NCI-H446 treated with DMSO at 0.1 percent for 48 hours (cell line): Measurements from ENCODE around the gene TJP1.
"Not testable (repeated sequence)": the region's sequence is repeated elsewhere in the genome, so short reads cannot be mapped to it uniquely, and the experiment has no call there.

Experiments used
- DNase-seq: peaks from one replicate; lab custom pipeline; 2025; lab: John Stamatoyannopoulos, UW

TJP1 gene

DNA sequence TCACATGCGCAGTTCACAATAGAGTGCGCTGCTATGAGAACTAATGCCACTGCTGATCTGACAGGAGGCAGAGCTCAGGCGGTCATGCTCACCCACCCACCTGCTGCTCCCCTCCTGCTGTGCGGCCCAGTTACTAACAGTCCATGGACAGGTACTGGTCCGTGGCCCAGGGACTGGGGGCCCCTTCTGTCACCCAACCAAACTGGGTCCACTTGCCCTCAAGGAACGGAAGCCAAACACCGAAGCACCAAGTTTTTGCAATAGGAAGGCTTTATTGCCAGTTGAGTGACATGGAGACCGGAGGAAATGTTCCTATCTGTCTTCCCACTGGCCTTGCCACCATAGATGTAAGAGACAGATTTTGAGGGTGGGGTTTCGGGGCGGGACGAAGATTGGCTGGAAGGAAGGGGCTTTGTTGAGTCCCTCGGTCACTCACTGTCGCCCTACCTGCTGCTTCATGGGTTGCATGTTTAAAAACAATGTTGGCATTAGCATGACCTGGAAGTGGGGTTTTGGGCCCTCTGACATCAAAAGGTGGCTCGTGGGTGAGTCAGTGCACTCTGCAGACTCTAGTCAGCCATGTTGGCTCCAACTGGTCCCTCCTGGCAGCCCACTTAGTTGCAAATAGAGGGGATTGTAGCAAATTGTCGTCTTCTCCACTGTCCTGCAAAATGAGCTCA lies 141.0 kb downstream of the TJP1 start:
- DNase-seq: no peak

- no peak for DNase-seq
Observed at GRCh38 chr15:29680465-29681165, 141.7 kb downstream of the TJP1 start.

GRCh38 chr15:29678504-29679034 lies 143.7 kb downstream of the TJP1 start:
- DNase-seq: no peak

DNA sequence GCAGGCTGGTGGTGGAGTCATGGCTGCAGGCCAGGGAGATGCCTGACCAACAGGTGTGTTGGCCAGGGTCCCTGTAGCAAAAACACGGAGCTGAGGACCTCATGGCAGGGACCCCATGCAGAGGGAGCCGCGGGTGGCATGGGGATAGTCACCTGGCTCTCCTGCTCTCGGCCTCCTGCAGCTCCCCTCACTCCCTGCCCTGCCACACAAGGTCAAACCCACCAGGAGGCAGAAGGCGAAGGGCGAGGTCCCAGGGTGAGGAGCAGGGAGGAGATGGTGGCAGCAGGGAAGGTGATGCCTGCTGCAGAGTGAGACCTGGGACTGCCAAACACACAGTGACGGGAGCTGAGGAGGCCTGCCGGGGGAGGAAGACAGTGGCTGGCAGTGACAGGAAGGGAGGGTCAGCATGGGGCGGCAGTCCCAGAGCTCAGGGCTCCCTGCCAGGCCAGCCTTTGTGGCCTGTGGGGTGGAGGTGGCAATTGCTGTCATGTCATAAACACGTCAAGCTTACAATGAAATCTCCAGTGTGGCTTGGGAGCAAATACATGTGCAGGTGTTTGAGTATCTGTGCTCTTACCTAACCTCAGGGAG lies 144.3 kb downstream of the TJP1 start:
- DNase-seq: no peak

DNA sequence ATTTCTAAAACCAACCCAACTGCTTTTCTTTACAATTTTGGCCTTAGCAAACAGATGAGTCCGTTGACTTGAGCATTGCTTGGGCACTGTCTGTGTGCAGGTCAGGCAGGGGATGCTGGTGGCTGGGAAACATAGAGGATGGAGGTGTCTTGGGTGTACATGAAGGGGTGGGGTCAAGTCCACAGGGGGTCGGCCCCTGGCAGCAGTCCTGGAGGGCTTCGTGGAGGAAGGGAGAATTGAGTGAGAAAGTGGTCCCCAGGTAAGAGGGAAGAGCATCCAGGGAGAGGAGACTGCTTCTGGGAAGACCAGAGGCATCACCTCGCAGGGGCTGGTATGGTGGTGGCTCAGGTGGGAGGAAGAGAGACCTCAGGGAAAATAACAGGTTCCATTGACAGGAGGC lies 144.8 kb downstream of the TJP1 start:
- DNase-seq: no peak

GRCh38 chr15:29676961-29677402 lies 145.3 kb downstream of the TJP1 start:
- DNase-seq: no peak

DNA sequence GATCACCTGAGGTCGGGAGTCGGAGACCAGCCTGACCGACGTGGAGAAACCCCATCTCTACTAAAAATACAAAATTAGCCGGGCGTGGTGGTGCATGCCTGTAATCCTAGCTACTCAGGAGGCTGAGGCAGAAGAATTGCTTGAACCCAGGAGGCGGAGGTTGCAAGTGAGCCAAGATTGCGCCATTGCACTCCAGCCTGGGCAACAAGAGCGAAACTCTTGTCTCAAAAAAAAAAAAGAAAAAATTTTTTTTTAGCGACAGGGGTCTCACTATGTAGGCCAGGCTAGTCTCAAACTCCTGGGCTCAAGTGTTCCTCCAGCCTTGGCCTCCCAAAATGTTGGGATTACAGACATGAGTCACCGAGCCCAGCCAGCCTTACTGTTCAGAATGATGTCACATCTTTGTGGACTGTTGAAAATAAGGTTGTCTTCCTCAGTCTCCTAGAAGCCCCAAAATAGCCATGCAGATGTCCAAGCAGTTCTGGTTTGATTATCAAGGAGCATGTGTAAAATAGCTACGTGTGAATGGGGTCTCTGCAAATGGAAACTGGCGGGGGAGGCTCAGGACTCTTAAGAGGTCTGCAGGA lies 145.8 kb downstream of the TJP1 start:
- DNase-seq: not testable (repeated sequence)

GRCh38 chr15:29675791-29676301 lies 146.4 kb downstream of the TJP1 start:
- no peak for DNase-seq

DNA sequence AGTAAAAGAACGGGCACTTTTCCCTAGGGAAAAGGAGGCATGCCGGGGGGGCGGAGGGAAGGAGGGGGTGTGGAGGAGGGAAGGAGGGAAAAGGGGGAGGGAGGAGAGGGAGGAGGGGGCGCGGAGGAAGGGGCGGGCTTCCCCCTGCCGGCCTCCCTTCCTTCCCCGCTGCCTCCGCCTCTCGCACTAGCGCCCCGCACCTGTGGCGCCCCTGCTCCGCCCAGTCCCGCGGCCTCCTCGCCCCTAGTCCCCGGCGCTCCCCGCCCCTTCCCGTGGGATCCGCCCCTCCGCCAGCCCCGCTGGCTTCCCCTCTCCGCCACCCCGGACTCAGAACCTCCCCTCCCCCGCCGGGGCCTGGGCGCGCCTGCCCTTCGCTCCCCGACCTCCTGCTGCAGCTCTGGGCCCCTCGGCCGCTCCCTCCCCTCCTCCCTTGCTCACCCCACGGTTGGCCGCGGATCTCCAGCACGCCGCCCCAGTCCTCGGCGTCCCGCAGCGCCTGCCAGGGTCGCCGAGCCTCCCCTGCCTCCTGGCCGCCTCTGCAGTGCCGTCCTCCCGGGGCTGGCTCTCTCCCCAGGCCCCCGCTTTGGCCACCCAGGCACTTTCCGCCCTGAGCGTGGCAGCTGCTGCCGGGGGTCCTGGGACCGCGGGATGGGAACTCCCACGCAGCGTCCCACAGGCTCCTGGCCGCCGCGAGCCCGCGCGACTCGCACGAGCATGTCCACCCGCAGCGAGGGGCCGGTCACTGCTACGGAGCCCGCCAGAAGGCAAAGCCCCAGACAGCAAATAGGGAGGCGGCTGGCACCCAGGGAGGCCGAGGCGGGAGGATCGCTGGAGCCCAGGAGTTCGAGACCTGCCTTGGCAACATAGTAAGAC lies 147.4 kb downstream of the TJP1 start:
- DNase-seq: no peak

DNA sequence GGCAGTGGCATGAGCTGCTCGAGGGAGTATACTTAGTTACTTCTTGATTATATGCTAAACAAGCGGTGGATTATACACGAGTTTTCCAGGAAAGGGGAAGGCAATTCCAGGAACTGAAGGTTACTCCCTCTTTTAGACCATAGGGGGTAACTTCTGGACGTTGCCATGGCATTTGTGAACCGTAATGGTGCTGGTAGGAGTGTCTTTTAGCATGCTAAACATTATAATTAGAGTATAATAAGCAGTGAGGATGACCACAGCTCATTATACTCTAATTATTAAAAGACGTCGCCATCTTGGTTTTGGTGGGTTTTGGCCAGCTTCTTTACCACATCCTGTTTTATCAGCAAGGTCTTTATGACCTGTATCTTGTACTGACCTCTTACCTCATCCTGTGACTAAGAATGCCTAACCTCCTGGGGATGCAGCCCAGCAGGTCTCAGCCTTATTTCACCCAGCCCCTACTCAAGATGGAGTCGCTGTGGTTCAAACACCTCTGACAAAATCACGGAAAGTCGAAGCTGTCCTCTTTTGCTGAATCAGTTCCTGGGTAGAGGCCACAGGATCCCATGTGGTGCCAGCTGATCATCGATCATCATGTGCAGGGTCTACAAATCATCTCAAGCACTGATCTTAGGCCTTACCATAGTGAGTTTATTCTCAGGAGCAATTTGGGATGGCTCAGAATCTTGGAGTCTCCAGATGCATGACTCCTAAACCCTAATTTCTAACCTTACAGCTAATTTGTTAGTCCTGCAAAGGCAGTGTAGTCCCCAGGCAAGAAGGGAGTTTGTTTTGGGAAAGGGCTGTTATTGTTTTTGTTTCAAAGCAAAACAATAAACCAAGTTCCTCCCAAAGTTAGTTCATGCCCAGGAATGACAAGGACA lies 149.1 kb downstream of the TJP1 start:
- no peak for DNase-seq

DNA sequence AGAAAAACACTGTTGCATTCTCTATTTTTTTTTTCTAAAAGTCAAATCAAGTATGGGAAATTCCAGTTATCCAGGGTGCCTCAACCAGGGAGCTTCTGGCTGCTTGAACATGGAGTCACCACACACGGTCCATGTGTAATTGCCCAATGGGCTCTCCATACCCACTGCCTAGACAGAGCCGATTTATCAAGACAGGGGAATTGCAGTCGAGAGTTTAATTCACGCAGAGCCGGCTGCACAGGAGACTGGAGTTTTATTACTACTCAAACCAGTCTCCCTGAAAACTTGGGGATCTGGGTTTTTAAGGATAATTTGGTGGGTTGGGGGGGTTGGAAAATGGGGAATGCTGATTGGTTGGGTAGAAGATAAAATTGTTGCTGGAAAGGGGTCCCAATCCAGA lies 149.8 kb downstream of the TJP1 start:
- no peak for DNase-seq

DNA sequence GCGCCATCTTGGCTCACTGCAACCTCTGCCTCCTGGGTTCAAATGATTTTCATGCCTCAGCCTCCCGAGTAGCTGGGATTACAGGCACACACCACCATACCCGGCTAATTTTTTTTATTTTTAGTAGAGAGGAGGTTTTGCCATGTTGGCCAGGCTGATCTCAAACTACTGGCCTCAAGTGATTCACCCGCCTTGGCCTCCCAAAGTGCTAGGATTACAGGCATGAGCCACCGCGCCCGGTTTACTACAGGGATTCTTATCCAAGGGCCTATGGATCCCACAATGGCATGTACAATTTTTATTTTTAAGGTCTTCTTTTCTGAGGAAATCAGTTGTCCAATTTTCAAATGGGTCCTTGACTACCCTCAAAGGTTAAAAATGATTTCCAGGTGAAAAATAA lies 150.2 kb downstream of the TJP1 start:
- DNase-seq: not testable (repeated sequence)

GRCh38 chr15:29670998-29671981 lies 151.0 kb downstream of the TJP1 start:
- no peak for DNase-seq

DNA sequence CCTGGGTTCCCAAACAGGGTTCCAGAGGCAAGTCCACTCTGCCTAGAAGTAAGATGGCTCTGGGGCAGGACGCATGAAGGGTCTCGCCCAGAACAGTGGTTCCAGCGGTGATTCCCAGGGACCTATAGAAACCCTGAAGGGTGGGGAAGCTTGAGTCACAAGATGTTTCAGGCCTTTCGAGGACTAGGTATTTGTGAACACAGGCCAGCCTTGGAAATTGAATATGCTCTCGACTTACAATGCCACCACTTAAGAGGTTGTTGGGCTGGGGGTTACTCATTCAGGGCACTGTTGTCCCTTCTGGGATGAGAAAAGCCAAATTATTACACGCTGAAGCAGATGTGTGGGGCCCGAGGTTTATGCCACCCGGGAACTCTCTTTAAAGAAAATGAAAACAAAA lies 152.0 kb downstream of the TJP1 start:
- no peak for DNase-seq

- DNase-seq: no peak
Observed at GRCh38 chr15:29669823-29670222, 152.4 kb downstream of the TJP1 start.

- DNase-seq: peak; percentile 52
Observed at GRCh38 chr15:29668120-29668602, 154.1 kb downstream of the TJP1 start.

DNA sequence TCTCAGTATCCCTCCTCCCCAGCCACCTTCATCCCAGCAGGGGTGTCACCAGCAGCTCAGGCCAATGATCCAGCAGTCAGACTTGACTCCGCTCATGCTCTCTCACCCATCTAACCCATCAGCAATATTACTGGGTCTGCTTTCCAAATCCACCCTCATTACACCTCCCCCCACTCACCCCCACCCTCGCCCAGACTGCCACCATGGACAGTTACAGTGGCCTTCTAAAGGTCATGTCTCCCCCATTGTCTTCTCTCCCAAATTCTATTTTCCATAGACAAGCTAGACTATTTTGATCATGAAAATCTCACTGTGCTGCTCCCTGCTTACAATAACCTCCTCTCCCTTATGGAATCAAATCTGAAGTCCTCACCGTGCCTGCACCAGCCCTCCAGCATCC lies 156.0 kb downstream of the TJP1 start:
- DNase-seq: no peak

DNA sequence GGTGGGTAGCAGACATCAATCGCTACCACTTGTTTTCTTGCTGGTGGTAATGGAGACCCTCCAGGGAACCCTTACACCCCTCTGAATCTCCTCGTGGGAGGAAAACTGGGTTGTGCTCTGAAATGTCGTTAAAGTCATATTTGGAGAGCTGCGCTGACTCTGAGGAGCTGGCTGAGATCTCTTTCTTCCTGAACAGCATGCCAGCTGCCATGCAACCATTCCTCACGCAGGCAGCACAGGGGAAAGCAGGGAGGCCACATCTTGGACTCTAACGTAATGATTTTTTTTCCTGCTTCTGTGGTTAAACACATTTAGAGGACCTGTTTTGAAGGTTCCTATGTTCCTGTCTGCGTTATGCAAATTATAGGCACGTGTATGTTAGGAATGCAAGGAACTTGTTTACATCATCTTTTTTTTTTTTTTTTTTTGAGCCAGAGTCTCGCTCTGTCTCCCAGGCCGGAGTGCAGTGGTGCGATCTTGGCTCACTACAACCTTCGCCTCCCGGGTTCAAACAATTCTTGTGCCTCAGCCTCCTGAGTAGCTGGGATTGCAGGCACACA lies 156.7 kb downstream of the TJP1 start:
- no peak for DNase-seq

DNA sequence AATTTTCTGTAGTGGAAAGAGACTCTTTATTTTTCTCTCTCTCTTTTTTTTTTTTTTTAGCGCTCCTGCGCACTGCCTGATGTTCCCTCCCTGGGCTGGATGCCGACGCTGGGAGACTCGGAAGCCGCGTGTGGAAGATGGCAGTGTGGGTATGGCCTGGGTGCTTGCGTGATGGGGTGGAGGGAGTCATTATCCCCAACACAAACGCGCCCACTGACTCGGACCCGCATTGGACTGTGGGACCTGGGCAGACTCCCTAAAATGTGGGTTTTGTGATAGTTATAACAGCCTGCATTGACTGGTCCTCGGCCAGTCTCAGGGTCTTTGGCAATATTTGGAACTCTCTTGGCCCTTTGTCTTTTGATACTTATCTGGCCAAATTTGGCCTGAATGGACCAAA lies 157.9 kb downstream of the TJP1 start:
- no peak for DNase-seq
